ENCODE measurements around the gene RIPK4.

Gene RIPK4

GRCh38 chr21:41691205-41692184 is 75.4 kb downstream of the RIPK4 start:
- DNase-seq (ENCODE audit: low read depth in 2 of 2), result no peak

Data from stimulated activated CD4-positive, alpha-beta T cell treated with anti-CD3 and anti-CD28 coated beads, Interleukin-4, amount 100 ng/mL, for 48 hours (primary cell).